Activated CD8-positive, alpha-beta memory T cell treated with anti-CD3 and anti-CD28 coated beads for 24 hours (primary cell): ENCODE results near the gene STX2.
"Not testable (repeated sequence)": the region's sequence is repeated elsewhere in the genome, so short reads cannot be mapped to it uniquely, and the experiment has no call there.

Source experiments
- DNase-seq: peaks from one replicate; pipeline ENCODE4 v3.0.0-alpha.2; 2020

Gene STX2

GRCh38 chr12:130761537-130762318 is 77.3 kb downstream of the STX2 start:
- DNase-seq, result peak; percentile 83

GRCh38 chr12:130754234-130754901 is 84.7 kb downstream of the STX2 start:
- DNase-seq, result peak; percentile 61

- no peak for DNase-seq
Observed at GRCh38 chr12:130752692-130753230, 86.3 kb downstream of the STX2 start.

- DNase-seq, result not testable (repeated sequence)
Observed at GRCh38 chr12:130752037-130752436, 87.0 kb downstream of the STX2 start.

GRCh38 chr12:130748786-130749185 is 90.3 kb downstream of the STX2 start:
- DNase-seq, result no peak

GRCh38 chr12:130747867-130748740 is 90.9 kb downstream of the STX2 start:
- peak; percentile 89 for DNase-seq

- DNase-seq, result no peak
Observed at GRCh38 chr12:130746546-130746945, 92.5 kb downstream of the STX2 start.

GRCh38 chr12:130745921-130746320 is 93.1 kb downstream of the STX2 start:
- no peak for DNase-seq

- no peak for DNase-seq
Observed at GRCh38 chr12:130744274-130744673, 94.8 kb downstream of the STX2 start.

GRCh38 chr12:130743606-130744005 is 95.4 kb downstream of the STX2 start:
- DNase-seq, result no peak

GRCh38 chr12:130743176-130743575 is 95.9 kb downstream of the STX2 start:
- no peak for DNase-seq

- no peak for DNase-seq
Observed at GRCh38 chr12:130742716-130743115, 96.3 kb downstream of the STX2 start.

- no peak for DNase-seq
Observed at GRCh38 chr12:130742112-130742511, 96.9 kb downstream of the STX2 start.
